Parathyroid adenoma (tissue), 2 donors: Measurements from ENCODE around the gene ACSM6.

Experiments used
- H2AFZ ChIP-seq: fragments of 300-600 bp; sonication (generic); one replicate; pipeline ENCODE4 v1.7.0; 2017; ENCODE audit warnings: antibody characterized with exemption, mild to moderate bottlenecking
- H3K27ac ChIP-seq: fragments of 300-600 bp; sonication (generic); one replicate; pipeline ENCODE4 v1.7.0; 2017
- H3K27me3 ChIP-seq: fragments of 300-600 bp; sonication (generic); one replicate; pipeline ENCODE4 v1.7.0; 2017; ENCODE audit warnings: low read length; ENCODE audit not compliant: control insufficient read depth, insufficient read depth
- H3K36me3 ChIP-seq: fragments of 300-600 bp; sonication (generic); one replicate; pipeline ENCODE4 v1.7.0; 2017; ENCODE audit warnings: low read length; ENCODE audit not compliant: control insufficient read depth, insufficient read depth
- H3K4me1 ChIP-seq: fragments of 300-600 bp; sonication (generic); one replicate; pipeline ENCODE4 v1.7.0; 2017; ENCODE audit warnings: control low read depth
- H3K4me2 ChIP-seq: fragments of 300-600 bp; sonication (generic); one replicate; pipeline ENCODE4 v1.7.0; 2017; ENCODE audit warnings: low read length
- H3K4me3 ChIP-seq: fragments of 300-600 bp; sonication (generic); one replicate; pipeline ENCODE4 v1.7.0; 2017; ENCODE audit warnings: low read depth, low read length
- H3K79me2 ChIP-seq: fragments of 300-600 bp; sonication (generic); one replicate; pipeline ENCODE4 v1.7.0; 2017; ENCODE audit warnings: control low read depth
- H3K9ac ChIP-seq: fragments of 300-600 bp; sonication (generic); one replicate; pipeline ENCODE4 v1.7.0; 2017; ENCODE audit warnings: mild to moderate bottlenecking
- H3K9me3 ChIP-seq: fragments of 300-600 bp; sonication (generic); one replicate; pipeline ENCODE4 v1.7.0; 2017; ENCODE audit warnings: low read length; ENCODE audit not compliant: control insufficient read depth
- CTCF ChIP-seq: fragments of 300-600 bp; sonication (generic); IDR thresholded peaks from one replicate; pipeline ENCODE4 v1.7.0; 2017; ENCODE audit warnings: antibody characterized with exemption, mild to moderate bottlenecking
- donor health status: primary hyperparathyroidism.

The ACSM6 gene

GRCh38 chr10:95253686-95254085 is 59.6 kb downstream of the ACSM6 start:
- Histone ChIP-seq H3K79me2 (peaks cover 12% of the 10 kb centered on the region), H3K4me3 (no peak overlapping the region), H3K9ac (no peak overlapping the region), H3K9me3 (no peaks in the 10 kb centered on the region), H3K27me3 (no peaks in the 10 kb centered on the region), H3K36me3 (no peaks in the 10 kb centered on the region), H2AFZ (no peak overlapping the region), H3K27ac (no peak overlapping the region), H3K4me2 (no peak overlapping the region), H3K4me1 (peaks cover 14% of the 10 kb centered on the region)
- TF ChIP-seq CTCF = no peak

GRCh38 chr10:95254629-95255028 is 60.6 kb downstream of the ACSM6 start:
- no peak overlapping the region for H3K9ac ChIP-seq
- no peak overlapping the region for H3K27ac ChIP-seq
- peaks cover 6% of the 10 kb centered on the region for H3K4me1 ChIP-seq
- no peaks in the 10 kb centered on the region for H3K36me3 ChIP-seq
- H2AFZ ChIP-seq = no peak overlapping the region
- H3K27me3 ChIP-seq = no peaks in the 10 kb centered on the region
- TF ChIP-seq CTCF = no peak
- peaks cover 12% of the 10 kb centered on the region for H3K79me2 ChIP-seq
- H3K9me3 ChIP-seq = no peaks in the 10 kb centered on the region
- H3K4me3 ChIP-seq = no peak overlapping the region
- no peak overlapping the region for H3K4me2 ChIP-seq

- Histone ChIP-seq H3K4me1 (peaks cover 17% of the 10 kb centered on the region), H3K4me3 (no peak overlapping the region), H3K27ac (no peak overlapping the region), H3K36me3 (no peaks in the 10 kb centered on the region), H3K9me3 (no peaks in the 10 kb centered on the region), H3K9ac (no peak overlapping the region), H2AFZ (no peak overlapping the region), H3K27me3 (no peaks in the 10 kb centered on the region), H3K4me2 (no peak overlapping the region), H3K79me2 (peaks cover 12% of the 10 kb centered on the region)
- TF ChIP-seq CTCF = no peak
Measured at GRCh38 chr10:95256268-95256667, 62.2 kb downstream of the ACSM6 start.

GRCh38 chr10:95257849-95258248 is 63.8 kb downstream of the ACSM6 start:
- Histone ChIP-seq H3K9me3 (no peaks in the 10 kb centered on the region), H3K4me1 (peaks cover 22% of the 10 kb centered on the region), H3K79me2 (peaks cover 10% of the 10 kb centered on the region), H2AFZ (no peak overlapping the region), H3K27ac (no peak overlapping the region), H3K4me2 (no peak overlapping the region), H3K4me3 (no peak overlapping the region), H3K36me3 (no peaks in the 10 kb centered on the region), H3K27me3 (no peaks in the 10 kb centered on the region), H3K9ac (no peak overlapping the region)
- TF ChIP-seq CTCF = no peak

- Histone ChIP-seq H3K9ac (no peak overlapping the region), H3K4me2 (peak overlapping the region; percentile 50)
Measured at GRCh38 chr10:95260397-95260881, 66.4 kb downstream of the ACSM6 start.

More at GRCh38 chr10:95260397-95260881, 66.4 kb downstream of the ACSM6 start:
- H3K4me3 ChIP-seq = peak overlapping the region; percentile 27
- H3K27ac ChIP-seq = peak overlapping the region; percentile 85
- H3K27me3 ChIP-seq = no peaks in the 10 kb centered on the region
- no peak for TF ChIP-seq CTCF
- peaks cover 39% of the 10 kb centered on the region for H3K4me1 ChIP-seq
- peaks cover 8% of the 10 kb centered on the region for H3K79me2 ChIP-seq
- H2AFZ ChIP-seq = peak overlapping the region; percentile 36
- H3K36me3 ChIP-seq = no peaks in the 10 kb centered on the region
- no peaks in the 10 kb centered on the region for H3K9me3 ChIP-seq
